GM12875 (cell line): ENCODE data around the gene FADS6.

Experiments
- H3K4me3 ChIP-seq: one replicate; pipeline ENCODE4 v1.5.1; 2011; ENCODE audit warnings: low read depth, low read length, control low read depth
- CTCF ChIP-seq: IDR thresholded peaks from 2 replicates; pipeline ENCODE4 v1.5.1; 2011; ENCODE audit warnings: low read depth, mild to moderate bottlenecking, control low read depth, inconsistent platforms, low read length, moderate library complexity, borderline replicate concordance; ENCODE audit not compliant: insufficient read depth

The FADS6 gene

GRCh38 chr17:74848656-74849399, 44.6 kb downstream of the FADS6 start:
- no peak for TF ChIP-seq CTCF

GRCh38 chr17:74846621-74847020, 46.8 kb downstream of the FADS6 start:
- TF ChIP-seq CTCF, result no peak
- H3K4me3 ChIP-seq, result no peak overlapping the region

More at GRCh38 chr17:74848656-74849399, 44.6 kb downstream of the FADS6 start:
- H3K4me3 ChIP-seq, result no peak overlapping the region

GRCh38 chr17:74843352-74843627, 50.1 kb downstream of the FADS6 start:
- no peak for TF ChIP-seq CTCF

GRCh38 chr17:74842599-74843351, 50.7 kb downstream of the FADS6 start:
- TF ChIP-seq CTCF, result peak; percentile 50
- no peak overlapping the region for H3K4me3 ChIP-seq

More at GRCh38 chr17:74843352-74843627, 50.1 kb downstream of the FADS6 start:
- H3K4me3 ChIP-seq, result no peak overlapping the region

GRCh38 chr17:74842146-74842598, 51.3 kb downstream of the FADS6 start:
- TF ChIP-seq CTCF, result no peak
- H3K4me3 ChIP-seq, result no peak overlapping the region

- no peak for TF ChIP-seq CTCF
- no peak overlapping the region for H3K4me3 ChIP-seq
These were observed 52.3 kb downstream of the FADS6 start for GRCh38 chr17:74840989-74841666.
